Bronchial epithelial cell (primary cell): ENCODE measurements around the gene NUP85. TPM values are rescaled to one million over a fixed set of nuclear protein-coding genes. Genes with fewer than 3 reads are reported as not detected.

ENCODE experiments used
- DNase-seq: peaks from one replicate; pipeline ENCODE4 v3.0.0-alpha.2; 2010; ENCODE audit warnings: low read depth
- FAIRE-seq: peaks from 2 replicates; lab custom pipeline; 2011; peaks lifted over from hg19 to GRCh38; lab: Jason Lieb, UNC
- H3K27me3 ChIP-seq: 2 replicates; pipeline ENCODE4 v1.5.1; 2011; ENCODE audit warnings: low read length; ENCODE audit not compliant: control insufficient read depth, insufficient read depth
- H3K36me3 ChIP-seq: 2 replicates; pipeline ENCODE4 v1.5.1; 2011; ENCODE audit warnings: low read length; ENCODE audit not compliant: control insufficient read depth, insufficient read depth
- H3K4me3 ChIP-seq: 2 replicates; pipeline ENCODE4 v1.5.1; 2011; ENCODE audit warnings: mild to moderate bottlenecking, low read depth, low read length, control low read depth
- total RNA-seq: library from RNA; depleted of rRNA; stranded (reverse); fragments of >200 nt; gene quantifications from 2 replicates; pipeline ENCODE4 v1.2.1, GENCODE V29; 2014
- TF ChIP-seq, protein P1 (sequence below): IDR thresholded peaks from 2 replicates; pipeline ENCODE4 v1.5.1; 2011; ENCODE audit warnings: mild to moderate bottlenecking, moderate library complexity, low read length, control low read depth, inconsistent platforms; ENCODE audit not compliant: insufficient read depth, severe bottlenecking

NUP85 gene
- total RNA-seq, 1 donor from 2014 or later: 22.4 TPM

DNA sequence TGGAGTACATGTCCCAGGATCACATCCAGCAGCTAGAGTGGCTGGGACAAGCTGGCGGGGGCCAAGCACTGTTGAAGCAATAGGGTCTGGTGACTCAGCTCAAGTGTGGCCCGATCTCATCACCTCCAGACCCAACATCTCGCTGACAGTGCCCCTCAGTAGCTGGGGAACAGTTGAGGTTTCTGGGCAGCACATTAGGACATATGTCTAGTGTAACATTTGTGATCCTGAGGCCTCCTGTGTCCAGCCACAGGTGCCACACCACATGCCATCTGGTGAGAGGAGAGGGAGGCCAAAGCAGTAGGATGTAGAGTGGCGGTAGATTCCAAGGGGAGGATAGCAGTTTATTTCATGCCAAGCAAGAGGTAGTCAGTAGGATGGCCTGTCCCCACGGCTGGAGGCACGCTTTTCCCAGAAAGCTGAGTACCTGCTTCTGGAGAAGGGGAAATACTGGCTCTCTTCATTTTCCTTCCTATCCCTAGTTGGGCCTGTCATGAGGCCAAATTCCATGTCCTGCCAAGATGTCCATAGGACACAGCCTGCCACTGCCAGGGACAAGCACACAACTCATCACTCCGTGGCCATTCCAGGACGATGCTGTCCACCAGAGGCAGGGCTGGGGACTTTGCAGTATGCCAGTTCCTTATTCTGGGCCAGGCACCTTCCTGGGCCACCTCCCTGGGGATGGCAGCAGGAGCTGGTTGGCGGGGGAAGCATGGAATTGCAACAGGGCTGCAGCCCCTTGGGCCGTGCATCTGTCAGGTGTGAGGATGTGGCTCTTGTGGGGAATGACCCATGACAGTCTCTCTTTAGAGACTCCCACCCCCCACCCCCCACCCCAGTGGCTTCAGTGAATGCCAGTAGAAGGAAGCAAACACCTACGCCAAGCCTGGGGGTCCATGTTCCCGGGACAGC, 31.9 kb downstream of the NUP85 start:
- FAIRE-seq (no peak), DNase-seq (no peak)
- H3K27me3 ChIP-seq: no peaks in the 10 kb centered on the region
- TF ChIP-seq, protein P1, sequence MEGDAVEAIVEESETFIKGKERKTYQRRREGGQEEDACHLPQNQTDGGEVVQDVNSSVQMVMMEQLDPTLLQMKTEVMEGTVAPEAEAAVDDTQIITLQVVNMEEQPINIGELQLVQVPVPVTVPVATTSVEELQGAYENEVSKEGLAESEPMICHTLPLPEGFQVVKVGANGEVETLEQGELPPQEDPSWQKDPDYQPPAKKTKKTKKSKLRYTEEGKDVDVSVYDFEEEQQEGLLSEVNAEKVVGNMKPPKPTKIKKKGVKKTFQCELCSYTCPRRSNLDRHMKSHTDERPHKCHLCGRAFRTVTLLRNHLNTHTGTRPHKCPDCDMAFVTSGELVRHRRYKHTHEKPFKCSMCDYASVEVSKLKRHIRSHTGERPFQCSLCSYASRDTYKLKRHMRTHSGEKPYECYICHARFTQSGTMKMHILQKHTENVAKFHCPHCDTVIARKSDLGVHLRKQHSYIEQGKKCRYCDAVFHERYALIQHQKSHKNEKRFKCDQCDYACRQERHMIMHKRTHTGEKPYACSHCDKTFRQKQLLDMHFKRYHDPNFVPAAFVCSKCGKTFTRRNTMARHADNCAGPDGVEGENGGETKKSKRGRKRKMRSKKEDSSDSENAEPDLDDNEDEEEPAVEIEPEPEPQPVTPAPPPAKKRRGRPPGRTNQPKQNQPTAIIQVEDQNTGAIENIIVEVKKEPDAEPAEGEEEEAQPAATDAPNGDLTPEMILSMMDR: no peak
- peaks cover 48% of the 10 kb centered on the region for H3K36me3 ChIP-seq
- no peak overlapping the region for H3K4me3 ChIP-seq

DNA sequence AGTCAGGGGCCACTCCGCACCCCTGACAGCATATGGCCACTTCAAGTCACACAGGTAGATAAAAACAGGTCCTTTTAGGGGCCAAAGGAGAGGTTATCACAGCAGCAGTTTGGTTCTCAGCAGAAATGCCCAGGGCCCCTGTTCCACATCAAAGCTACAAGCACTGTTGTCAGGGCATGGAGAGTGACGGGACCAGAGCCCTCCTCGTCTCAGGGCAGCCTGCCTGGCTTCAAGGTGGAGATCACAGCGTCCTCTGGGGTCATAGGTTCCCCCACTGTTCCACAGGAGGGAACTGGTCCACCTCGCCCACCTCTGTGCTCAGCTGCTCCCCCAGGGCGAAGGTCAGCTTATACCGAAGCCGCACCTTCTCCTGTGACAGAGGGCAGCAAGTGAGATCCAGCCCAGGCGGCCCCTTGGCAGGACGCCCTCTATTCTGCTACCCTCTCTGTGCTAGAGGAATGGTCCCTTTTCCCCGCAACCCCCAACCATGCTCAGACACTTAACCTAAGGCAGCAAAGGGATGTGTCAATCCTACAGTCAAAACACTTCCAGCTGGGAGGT, 32.6 kb downstream of the NUP85 start:
- FAIRE-seq (no peak), DNase-seq (no peak)
- TF ChIP-seq, protein P1: no peak
- peaks cover 47% of the 10 kb centered on the region for H3K36me3 ChIP-seq
- H3K4me3 ChIP-seq: no peak overlapping the region
- H3K27me3 ChIP-seq: no peaks in the 10 kb centered on the region

DNA sequence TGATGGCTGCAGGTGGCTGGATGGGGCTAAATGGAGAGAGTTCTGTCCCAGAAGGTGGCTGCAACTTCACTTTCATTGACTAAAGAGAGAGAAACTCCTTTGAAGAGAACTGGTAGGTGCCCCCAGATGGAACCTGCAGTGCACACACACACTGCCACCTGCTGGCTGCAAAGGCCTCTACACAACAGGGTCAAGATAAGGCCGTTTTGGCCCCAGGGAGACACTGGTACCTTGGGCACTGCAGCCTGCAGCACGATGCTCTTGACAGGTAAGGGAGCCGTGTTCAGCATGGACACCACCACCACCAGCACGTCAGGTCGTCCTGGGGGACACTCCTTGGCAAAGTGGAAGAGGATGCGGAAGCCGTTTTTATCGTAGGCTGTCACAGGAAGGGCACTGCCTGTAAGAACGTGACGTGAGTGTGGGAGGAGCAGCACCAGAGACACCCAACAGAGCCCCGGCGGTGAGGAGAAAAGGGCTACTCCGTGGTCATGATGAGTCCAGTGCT, 33.3 kb downstream of the NUP85 start:
- TF ChIP-seq, protein P1: peak; percentile 87
- FAIRE-seq (no peak), DNase-seq (peak; percentile 57)
- Histone ChIP-seq H3K4me3 (no peak overlapping the region), H3K36me3 (peaks cover 53% of the 10 kb centered on the region), H3K27me3 (no peaks in the 10 kb centered on the region)

DNA sequence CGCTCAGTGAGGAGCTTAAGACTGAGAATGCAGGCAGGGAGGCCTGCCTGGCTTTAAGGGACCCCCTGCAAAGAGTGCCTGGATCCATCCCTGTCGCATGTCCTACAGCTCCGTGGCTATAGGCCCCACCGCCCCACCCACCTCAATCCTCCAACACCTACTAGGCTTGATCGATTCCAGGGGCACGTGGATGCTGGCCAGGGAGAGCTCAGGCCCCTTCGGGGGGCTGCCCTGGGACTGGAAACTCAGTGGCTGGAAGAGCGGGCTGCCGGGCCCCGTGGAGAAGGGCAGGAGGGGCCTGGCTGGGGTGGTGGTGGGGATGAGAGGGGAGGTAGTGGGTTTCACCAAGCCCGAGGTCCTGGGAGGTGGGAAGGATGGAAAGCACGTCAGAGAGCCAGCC, 33.7 kb downstream of the NUP85 start:
- peaks cover 57% of the 10 kb centered on the region for H3K36me3 ChIP-seq
- TF ChIP-seq, protein P1: no peak
- H3K4me3 ChIP-seq: no peak overlapping the region
- DNase-seq (no peak), FAIRE-seq (no peak)
- H3K27me3 ChIP-seq: no peaks in the 10 kb centered on the region

DNA sequence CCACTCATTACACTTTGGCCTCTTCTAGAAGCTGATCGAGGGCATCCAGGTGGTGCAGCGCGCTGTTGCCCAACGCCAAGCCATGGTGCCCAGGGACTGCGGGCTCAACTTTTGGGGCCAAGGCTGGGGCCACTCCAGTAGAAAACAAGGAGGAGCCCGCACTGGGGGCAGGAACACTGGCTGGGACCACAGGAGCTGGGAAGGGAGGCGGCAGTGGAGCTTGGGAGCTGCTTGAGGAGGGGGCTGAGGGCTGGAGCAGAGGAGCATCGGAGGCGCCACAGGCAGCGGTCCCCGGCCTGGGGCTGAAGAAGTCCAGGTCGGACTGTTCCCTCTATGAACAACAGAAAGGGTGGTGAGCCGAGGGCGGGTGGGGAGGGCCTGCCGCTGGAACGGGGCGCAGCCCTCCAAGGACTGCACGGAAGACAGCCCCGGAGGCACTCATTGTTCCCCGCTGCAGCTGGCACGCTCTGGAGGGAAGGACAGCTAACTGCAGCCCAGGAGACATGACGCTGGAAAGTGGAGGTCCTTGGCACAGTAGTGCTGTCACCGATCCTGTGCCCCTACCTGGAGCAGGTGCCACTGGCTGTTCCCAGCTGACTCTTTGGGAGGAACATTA, 34.4 kb downstream of the NUP85 start:
- no peak for DNase-seq
- TF ChIP-seq, protein P1: no peak
- FAIRE-seq: no peak
- H3K36me3 ChIP-seq: peaks cover 55% of the 10 kb centered on the region
- H3K4me3 ChIP-seq: no peak overlapping the region
- H3K27me3 ChIP-seq: no peaks in the 10 kb centered on the region
